Astrocyte of the spinal cord (primary cell): ENCODE measurements around the gene DNAAF5.

ENCODE experiments used
- DNase-seq: peaks from one replicate; pipeline ENCODE4 v3.0.0; 2011; ENCODE audit warnings: low read depth, low spot score
- H3K4me3 ChIP-seq: 2 replicates; pipeline ENCODE4 v1.5.1; 2011; ENCODE audit warnings: low read depth, mild to moderate bottlenecking, low read length, moderate library complexity
- in situ Hi-C: cut with HindIII; loops from 2 replicates; pipeline ENCODE4 v1.10.0; 2017; ENCODE audit warnings: low sequenced_read_pairs
- TF ChIP-seq, protein P1 (sequence below): IDR thresholded peaks from 2 replicates; pipeline ENCODE4 v1.5.1; 2012; ENCODE audit warnings: low read depth, mild to moderate bottlenecking, low read length, inconsistent platforms

Gene DNAAF5

DNA sequence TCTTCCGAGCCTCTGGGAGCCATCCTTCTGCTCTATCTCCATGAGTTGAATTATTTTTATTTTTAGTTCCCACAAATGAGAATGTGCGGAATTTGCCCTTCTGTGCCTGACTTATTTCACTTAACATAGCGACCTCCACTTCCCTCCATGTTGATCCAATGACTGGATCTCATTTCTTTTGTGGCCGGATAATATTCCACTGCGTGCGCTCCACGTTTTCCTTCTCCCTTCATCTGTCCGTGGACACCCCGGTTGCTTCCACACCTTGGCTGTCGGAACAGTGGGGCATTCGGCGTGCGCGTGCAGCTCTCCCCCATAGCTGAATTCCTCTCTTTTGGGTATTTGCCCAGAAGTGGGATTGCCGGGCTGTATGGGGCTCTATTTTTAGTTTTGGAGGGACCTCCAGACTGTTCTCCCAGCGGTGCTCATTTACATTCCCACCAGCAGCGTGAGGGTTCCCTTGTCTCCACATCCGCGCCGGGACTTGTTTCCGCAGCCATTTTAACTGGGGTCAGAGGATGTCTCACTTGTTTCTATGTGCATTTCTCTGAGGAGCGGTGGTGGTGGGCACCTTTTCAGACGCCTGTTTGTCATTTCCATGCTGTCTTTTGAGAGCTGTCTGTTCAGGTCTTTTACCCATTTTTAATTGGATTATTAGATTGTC is 54.8 kb downstream of the DNAAF5 start:
- DNase-seq, result peak; percentile 27
- TF ChIP-seq, protein P1, sequence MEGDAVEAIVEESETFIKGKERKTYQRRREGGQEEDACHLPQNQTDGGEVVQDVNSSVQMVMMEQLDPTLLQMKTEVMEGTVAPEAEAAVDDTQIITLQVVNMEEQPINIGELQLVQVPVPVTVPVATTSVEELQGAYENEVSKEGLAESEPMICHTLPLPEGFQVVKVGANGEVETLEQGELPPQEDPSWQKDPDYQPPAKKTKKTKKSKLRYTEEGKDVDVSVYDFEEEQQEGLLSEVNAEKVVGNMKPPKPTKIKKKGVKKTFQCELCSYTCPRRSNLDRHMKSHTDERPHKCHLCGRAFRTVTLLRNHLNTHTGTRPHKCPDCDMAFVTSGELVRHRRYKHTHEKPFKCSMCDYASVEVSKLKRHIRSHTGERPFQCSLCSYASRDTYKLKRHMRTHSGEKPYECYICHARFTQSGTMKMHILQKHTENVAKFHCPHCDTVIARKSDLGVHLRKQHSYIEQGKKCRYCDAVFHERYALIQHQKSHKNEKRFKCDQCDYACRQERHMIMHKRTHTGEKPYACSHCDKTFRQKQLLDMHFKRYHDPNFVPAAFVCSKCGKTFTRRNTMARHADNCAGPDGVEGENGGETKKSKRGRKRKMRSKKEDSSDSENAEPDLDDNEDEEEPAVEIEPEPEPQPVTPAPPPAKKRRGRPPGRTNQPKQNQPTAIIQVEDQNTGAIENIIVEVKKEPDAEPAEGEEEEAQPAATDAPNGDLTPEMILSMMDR, result no peak
- in situ Hi-C loops, result no loop called here
- H3K4me3 ChIP-seq, result no peak overlapping the region

DNA sequence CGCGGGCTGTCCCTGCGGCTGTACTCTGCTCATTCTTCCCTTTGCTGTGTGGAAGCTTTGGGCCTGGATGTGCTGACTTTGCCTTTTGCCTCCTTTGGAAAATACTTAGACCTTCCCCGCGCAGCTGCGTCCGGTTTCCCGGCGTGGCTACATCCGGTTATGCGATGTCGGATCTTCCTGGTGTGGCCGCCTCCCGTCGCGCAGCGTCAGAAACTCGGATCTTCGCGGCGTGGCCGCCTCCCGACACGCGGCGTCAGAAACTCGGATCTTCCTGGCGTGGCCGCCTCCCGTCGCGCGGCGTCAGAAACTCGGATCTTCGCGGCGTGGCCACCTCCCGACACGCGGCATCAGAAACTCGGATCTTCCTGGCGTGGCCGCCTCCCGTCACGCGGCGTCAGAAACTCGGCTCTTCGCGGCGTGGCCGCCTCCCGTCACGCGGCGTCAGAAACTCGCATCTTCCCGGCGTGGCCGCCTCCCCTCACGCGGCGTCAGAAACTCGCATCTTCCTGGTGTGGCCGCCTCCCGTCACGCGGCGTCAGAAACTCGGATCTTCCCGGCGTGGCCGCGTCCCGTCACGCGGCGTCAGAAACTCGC is 55.5 kb downstream of the DNAAF5 start:
- in situ Hi-C loops, result no loop called here
- H3K4me3 ChIP-seq, result no peak overlapping the region
- TF ChIP-seq, protein P1, result no peak
- no peak for DNase-seq

DNA sequence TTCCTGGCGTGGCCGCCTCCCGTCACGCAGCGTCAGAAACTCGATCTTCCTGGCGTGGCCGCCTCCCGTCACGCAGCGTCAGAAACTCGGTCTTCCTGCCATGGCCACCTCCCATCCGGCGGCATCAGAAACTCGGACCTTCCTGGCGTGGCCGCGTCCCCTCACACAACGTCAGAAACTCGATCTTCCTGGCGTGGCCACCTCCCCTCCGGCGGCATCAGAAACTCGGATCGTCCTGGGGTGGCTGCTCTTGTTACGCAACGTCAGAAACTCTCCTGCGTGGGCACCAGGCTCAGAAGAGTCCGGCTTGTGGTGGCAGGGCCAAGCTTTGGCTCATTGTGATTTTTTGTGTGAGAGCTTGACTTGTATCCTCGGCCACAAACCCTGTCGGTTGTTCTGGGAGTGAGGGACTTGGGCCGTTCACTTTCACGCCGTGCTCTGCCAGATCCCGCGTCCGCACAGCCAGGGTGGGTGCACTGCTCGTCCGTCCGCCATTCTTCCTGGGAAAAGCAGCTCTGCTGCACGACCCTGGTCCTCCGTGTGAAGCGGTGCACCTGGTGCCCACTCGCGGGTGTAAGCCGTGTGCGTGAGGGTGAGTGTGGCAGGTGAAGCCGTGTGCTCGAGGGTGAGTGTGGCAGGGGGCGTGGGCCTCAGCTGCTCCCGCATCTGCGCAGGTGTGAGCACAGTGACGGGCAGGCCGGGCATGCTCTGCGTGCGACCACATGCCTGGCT is 56.4 kb downstream of the DNAAF5 start:
- in situ Hi-C loops, result no loop called here
- H3K4me3 ChIP-seq, result no peak overlapping the region
- DNase-seq, result no peak
- TF ChIP-seq, protein P1, result no peak

DNA sequence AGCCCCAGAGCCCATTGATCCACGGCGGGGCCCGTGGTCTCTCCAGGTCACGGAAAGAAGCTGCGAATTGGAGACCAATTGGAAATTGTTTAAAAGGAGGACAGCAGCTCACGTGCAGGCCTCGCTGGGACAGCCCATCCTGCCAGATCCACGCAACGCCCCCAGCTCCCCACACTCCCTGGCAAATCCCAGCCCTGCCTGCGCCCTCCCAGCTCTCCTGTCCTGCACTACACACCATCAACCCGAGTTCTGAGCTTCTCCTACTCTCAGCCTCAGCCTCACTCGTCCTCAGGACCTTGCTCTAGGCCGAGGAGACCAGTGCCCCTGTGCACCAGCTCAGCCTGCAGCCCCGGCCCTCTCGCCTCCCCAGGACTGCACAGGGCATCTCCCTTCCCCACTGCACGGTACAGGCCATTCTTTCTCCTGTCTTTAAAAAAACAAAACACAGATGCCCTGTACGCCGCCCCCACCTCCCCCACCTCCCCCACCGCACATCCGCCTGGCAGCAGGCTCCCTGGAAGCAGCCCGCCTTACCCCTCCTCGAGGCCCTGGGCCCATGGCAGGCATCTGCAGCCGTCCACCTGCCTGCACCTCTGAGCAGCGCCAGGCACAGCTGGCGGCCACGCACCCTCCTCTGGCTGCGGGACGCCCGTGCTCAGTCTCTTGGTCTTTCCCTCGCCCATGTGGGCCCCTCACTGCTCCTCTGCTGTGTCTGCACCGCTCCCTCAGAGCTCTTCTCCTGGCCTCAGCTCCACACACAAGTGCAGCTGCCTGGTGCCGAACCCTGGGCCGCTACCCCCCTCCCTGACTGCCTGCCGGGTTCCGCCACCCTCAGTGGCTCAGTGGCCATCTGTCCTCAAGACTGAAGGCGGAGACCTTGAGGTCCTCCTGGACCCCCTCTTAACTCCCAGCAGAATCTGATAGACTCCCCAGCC is 57.3 kb downstream of the DNAAF5 start:
- H3K4me3 ChIP-seq, result no peak overlapping the region
- TF ChIP-seq, protein P1, result no peak
- in situ Hi-C loops, result no loop called here
- no peak for DNase-seq

DNA sequence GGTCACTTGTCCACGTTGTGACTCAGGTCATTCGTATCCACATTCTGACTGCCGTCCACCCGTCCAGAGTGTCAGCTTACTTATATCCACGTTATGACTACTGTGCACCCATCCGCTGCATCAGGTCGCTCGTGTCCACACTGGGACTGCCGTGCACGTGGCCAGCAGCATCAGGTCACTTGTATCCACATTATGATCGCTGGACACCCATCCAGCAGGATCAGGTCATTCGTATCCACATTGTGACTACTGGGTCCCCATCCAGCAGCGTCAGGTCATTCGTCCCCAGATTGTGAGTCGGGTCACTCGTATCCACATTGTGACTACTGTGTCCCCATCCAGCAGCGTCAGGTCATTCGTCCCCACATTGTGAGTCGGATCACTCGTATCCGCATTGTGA is 58.5 kb downstream of the DNAAF5 start:
- TF ChIP-seq, protein P1, result no peak
- DNase-seq, result no peak
- in situ Hi-C loops, result no loop called here
- H3K4me3 ChIP-seq, result no peak overlapping the region

DNA sequence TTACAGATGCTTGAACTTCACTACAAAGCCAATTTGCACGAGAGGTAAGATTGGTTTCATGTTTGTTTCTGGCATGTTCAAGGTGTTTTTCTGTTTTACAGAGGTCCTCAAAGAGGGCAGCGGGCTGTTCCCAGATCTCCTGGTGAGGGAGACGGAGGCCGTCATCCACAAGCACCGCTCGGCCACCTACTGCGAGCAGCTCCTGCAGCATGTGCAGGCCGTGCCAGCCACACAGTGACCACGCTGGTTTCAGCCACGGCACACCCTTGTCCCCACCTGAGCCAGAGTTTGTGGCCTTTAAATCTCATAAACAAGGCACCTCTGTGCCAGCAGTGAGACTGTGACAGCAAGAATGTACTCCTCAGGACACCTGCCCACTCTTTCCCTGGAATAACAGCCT is 58.9 kb downstream of the DNAAF5 start:
- TF ChIP-seq, protein P1, result no peak
- in situ Hi-C loops, result no loop called here
- no peak for DNase-seq
- no peak overlapping the region for H3K4me3 ChIP-seq
